ENCODE data around the gene LRBA. TPM values are rescaled to one million over a fixed set of nuclear protein-coding genes. Genes with fewer than 3 reads are reported as not detected.
"Not testable (repeated sequence)": the region's sequence is repeated elsewhere in the genome, so short reads cannot be mapped to it uniquely, and the experiment has no call there.

LRBA gene
- total RNA-seq, 2 donors from 2014 or later: 37.7 to 70.5 TPM

DNA sequence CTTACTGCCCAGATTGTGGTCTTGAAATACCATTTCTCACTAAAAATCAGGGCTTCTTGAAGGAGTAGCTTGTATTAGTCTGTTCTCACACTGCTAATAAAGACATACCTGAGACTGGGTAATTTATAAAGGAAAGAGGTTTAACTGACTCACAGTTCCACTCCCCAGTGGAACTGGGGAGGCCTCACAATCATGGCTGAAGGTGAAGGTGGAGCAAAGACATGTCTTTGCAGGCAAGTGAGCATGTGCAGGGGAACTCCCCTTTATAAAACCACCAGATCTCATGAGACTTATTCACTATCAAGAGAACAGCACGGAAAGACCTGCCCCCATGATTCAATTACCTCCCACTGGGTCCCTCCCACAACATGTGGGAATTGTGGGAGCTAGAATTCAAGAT lies 58.0 kb downstream of the LRBA start:
- peaks cover 10 to 37% of the 10 kb centered on the region in 2 donors for H3K4me1 Mint-ChIP-seq (ENCODE audit: low read depth in 2 of 2)
- not testable (repeated sequence) for H3K4me3 Mint-ChIP-seq

DNA sequence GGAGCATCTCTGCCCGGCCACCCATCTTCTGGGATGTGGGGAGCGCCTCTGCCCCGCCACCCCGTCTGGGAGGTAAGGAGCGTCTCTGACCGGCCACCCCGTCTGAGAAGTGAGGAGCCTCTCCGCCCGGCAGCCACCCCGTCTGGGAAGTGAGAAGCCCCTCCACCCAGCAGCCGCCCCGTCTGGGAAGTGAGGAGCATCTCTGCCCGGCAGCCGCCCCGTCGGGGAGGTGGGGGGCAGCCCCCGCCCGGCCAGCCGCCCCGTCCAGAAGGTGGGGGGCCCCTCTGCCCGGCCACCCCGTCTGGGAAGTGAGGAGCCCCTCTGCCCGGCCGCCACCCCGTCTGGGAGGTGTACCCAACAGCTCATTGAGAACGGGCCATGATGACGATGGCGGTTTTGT lies 61.2 kb downstream of the LRBA start:
- H3K27me3 Mint-ChIP-seq; H3K4me3 Mint-ChIP-seq; H3K27ac Mint-ChIP-seq; DNase-seq (ENCODE audit: low spot score); H3K36me3 Mint-ChIP-seq; ATAC-seq; H3K9me3 Mint-ChIP-seq: not testable (repeated sequence)
- H3K4me1 Mint-ChIP-seq (ENCODE audit: low read depth in 2 of 2): peaks cover 26 to 37% of the 10 kb centered on the region in 2 donors

More for the DNA sequence above, 58.0 kb downstream of the LRBA start:
- not testable (repeated sequence) for H3K36me3 Mint-ChIP-seq; H3K27me3 Mint-ChIP-seq; DNase-seq (ENCODE audit: low spot score); H3K9me3 Mint-ChIP-seq; ATAC-seq; H3K27ac Mint-ChIP-seq

DNA sequence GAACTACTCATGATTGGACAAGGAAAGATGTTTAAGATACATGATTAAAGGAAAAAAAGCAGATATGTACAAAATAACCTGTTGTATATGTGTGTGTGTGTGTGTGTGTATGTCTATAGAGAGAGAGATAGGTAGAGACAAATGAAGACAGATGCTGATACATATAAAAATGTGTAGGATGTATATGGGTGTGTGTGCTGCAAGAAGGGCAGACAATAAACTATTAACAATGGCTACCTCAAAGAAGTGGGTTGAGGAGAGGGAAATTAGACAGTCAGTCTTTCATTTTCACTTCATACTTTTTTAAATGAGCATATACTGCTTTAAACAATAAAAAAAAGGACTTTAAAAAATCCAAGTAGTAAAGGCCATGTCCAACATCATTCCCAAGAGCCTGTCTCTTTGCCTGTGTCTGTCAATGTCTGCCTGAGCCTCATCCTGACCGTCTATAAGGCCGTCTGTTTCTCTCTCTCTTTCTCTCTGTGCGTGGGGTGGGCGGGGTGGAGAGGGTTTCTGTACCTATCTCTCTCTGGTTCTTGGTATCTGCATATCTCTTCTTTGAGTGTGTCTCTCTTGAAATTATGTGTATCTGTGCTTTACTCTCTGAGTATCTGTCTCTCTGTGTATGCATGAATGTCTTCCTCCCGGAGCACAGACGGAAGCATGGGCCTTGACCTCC lies 62.8 kb downstream of the LRBA start:
- H3K36me3 Mint-ChIP-seq: no peaks in the 10 kb centered on the region
- ATAC-seq: no peak
- peaks cover 25 to 31% of the 10 kb centered on the region in 2 donors for H3K4me1 Mint-ChIP-seq (ENCODE audit: low read depth in 2 of 2)
- H3K9me3 Mint-ChIP-seq: no peaks in the 10 kb centered on the region
- no peak for DNase-seq (ENCODE audit: low spot score)
- no peaks in the 10 kb centered on the region for H3K27me3 Mint-ChIP-seq
- H3K4me3 Mint-ChIP-seq: peak overlapping the region; percentile 5
- H3K27ac Mint-ChIP-seq: no peak overlapping the region

- DNase-seq (ENCODE audit: low spot score) (no peak), ATAC-seq (no peak)
- no peak overlapping the region for H3K27ac Mint-ChIP-seq
- H3K4me1 Mint-ChIP-seq (ENCODE audit: low read depth in 2 of 2): peaks cover 21 to 39% of the 10 kb centered on the region in 2 donors
- no peaks in the 10 kb centered on the region for H3K9me3 Mint-ChIP-seq
- no peak overlapping the region for H3K4me3 Mint-ChIP-seq
- no peaks in the 10 kb centered on the region for H3K27me3 Mint-ChIP-seq
- no peaks in the 10 kb centered on the region for H3K36me3 Mint-ChIP-seq
Measured at GRCh38 chr4:150950657-150951288, 64.3 kb downstream of the LRBA start.

DNA sequence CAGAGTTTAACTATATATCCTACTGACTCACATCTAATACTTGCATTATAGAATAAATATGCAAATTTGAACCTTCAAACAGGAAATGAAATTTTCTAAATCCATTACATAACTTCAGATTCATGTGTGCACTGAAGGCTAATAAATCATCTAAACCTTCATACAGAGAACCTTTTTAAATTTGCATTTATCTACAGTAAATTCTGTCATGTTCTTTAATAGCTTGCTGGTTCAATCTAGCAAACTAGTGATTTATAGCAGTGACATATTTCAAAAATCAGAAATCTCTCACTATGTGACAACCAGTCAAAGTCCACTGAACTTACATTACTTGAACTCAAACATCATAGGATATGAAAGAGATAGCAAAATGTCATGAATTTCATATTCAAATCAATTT lies 65.1 kb downstream of the LRBA start:
- no peaks in the 10 kb centered on the region for H3K36me3 Mint-ChIP-seq
- no peaks in the 10 kb centered on the region for H3K9me3 Mint-ChIP-seq
- ATAC-seq: no peak
- H3K4me3 Mint-ChIP-seq: no peak overlapping the region
- no peaks in the 10 kb centered on the region for H3K27me3 Mint-ChIP-seq
- H3K27ac Mint-ChIP-seq: no peak overlapping the region
- H3K4me1 Mint-ChIP-seq (ENCODE audit: low read depth in 2 of 2): peaks cover 19 to 39% of the 10 kb centered on the region in 2 donors
- no peak for DNase-seq (ENCODE audit: low spot score)

DNA sequence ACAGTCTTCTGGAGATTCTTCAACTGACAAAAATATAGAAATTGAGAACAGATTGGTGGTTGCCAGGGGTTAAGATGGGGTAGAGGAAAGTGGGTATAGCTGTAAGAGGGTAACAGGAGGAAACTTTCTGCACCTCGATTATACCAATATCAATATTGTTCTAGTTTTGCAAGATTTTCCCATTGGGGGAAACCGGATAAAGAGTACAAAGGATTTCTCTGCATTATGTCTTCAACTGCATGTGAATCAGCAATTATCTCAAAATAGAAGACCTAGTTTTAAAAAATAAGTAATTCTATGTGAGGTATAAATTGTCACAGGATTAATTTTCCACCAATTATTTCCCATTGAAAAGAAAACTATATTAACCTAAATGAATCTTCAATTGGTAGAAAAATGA lies 65.7 kb downstream of the LRBA start:
- ATAC-seq (no peak), DNase-seq (ENCODE audit: low spot score) (no peak)
- H3K27me3 Mint-ChIP-seq: no peaks in the 10 kb centered on the region
- peaks cover 16 to 44% of the 10 kb centered on the region in 2 donors for H3K4me1 Mint-ChIP-seq (ENCODE audit: low read depth in 2 of 2)
- H3K36me3 Mint-ChIP-seq: no peaks in the 10 kb centered on the region
- no peak overlapping the region for H3K4me3 Mint-ChIP-seq
- no peak overlapping the region for H3K27ac Mint-ChIP-seq
- no peaks in the 10 kb centered on the region for H3K9me3 Mint-ChIP-seq

DNA sequence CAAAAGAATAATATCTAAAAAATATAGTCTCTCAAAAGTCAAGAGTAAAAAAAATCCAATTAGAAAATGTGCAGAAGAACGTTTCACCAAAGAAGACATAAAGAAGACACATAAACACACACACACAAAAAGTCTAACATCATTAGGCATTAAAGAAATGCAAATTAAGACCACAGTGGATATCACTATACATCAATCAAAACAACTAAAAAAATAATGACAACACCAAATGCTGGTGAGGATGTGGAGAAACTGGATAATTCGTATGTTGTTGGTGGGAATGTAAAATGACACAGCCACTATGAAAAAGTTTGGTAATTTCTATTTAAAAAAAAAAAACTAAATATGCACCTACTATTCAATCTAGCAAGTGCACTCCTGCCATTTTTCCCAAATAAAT lies 66.4 kb downstream of the LRBA start:
- no peak overlapping the region for H3K27ac Mint-ChIP-seq
- peaks cover 19 to 47% of the 10 kb centered on the region in 2 donors for H3K4me1 Mint-ChIP-seq (ENCODE audit: low read depth in 2 of 2)
- no peaks in the 10 kb centered on the region for H3K27me3 Mint-ChIP-seq
- H3K4me3 Mint-ChIP-seq: no peak overlapping the region
- ATAC-seq (no peak), DNase-seq (ENCODE audit: low spot score) (no peak)
- no peaks in the 10 kb centered on the region for H3K36me3 Mint-ChIP-seq
- H3K9me3 Mint-ChIP-seq: no peaks in the 10 kb centered on the region

GRCh38 chr4:150948074-150948473 lies 67.0 kb downstream of the LRBA start:
- H3K9me3 Mint-ChIP-seq: no peaks in the 10 kb centered on the region
- no peak for ATAC-seq
- H3K27me3 Mint-ChIP-seq: no peaks in the 10 kb centered on the region
- no peak for DNase-seq (ENCODE audit: low spot score)
- no peak overlapping the region for H3K4me3 Mint-ChIP-seq
- H3K4me1 Mint-ChIP-seq (ENCODE audit: low read depth in 2 of 2): peaks cover 21 to 49% of the 10 kb centered on the region in 2 donors
- no peaks in the 10 kb centered on the region for H3K36me3 Mint-ChIP-seq
- H3K27ac Mint-ChIP-seq: no peak overlapping the region

DNA sequence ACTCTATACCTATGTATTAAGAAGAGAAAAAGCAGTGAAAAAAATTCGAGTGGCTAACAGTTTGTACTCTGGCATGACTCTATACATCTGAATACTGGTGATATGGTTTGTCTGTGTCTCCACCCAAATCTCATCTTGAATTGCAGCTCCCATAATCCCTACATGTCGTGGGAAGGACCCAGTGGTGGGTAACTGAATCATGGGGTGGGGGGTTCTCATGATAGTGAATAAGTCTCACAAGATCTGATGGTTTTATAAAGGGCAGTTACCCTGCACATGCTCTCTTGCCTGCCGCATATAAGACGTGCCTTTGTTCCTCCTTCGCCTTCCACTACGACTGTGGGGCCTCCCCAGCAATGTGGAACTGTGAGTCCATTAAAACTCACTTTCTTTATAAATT lies 70.4 kb downstream of the LRBA start:
- ATAC-seq (no peak), DNase-seq (ENCODE audit: low spot score) (no peak)
- H3K27ac Mint-ChIP-seq: no peak overlapping the region
- no peak overlapping the region for H3K4me3 Mint-ChIP-seq
- no peaks in the 10 kb centered on the region for H3K36me3 Mint-ChIP-seq
- peaks cover 13 to 32% of the 10 kb centered on the region in 2 donors for H3K4me1 Mint-ChIP-seq (ENCODE audit: low read depth in 2 of 2)
- no peaks in the 10 kb centered on the region for H3K27me3 Mint-ChIP-seq
- no peaks in the 10 kb centered on the region for H3K9me3 Mint-ChIP-seq

GRCh38 chr4:150943818-150944217 lies 71.3 kb downstream of the LRBA start:
- H3K4me3 Mint-ChIP-seq: no peak overlapping the region
- no peak overlapping the region for H3K27ac Mint-ChIP-seq
- H3K27me3 Mint-ChIP-seq: no peaks in the 10 kb centered on the region
- no peaks in the 10 kb centered on the region for H3K36me3 Mint-ChIP-seq
- ATAC-seq (peak; percentile 36 to 73), DNase-seq (ENCODE audit: low spot score) (no peak)
- peaks cover 22 to 38% of the 10 kb centered on the region in 2 donors for H3K4me1 Mint-ChIP-seq (ENCODE audit: low read depth in 2 of 2)
- no peaks in the 10 kb centered on the region for H3K9me3 Mint-ChIP-seq

GRCh38 chr4:150943126-150943525 lies 72.0 kb downstream of the LRBA start:
- Mint-ChIP-seq H3K4me3 (no peak overlapping the region), H3K27me3 (no peaks in the 10 kb centered on the region), H3K4me1 (ENCODE audit: low read depth in 2 of 2) (peaks cover 26 to 43% of the 10 kb centered on the region in 2 donors), H3K9me3 (no peaks in the 10 kb centered on the region), H3K36me3 (no peaks in the 10 kb centered on the region), H3K27ac (no peak overlapping the region)
- no peak for DNase-seq (ENCODE audit: low spot score)
- no peak for ATAC-seq

- H3K9me3 Mint-ChIP-seq: no peaks in the 10 kb centered on the region
- H3K4me3 Mint-ChIP-seq: no peak overlapping the region
- no peaks in the 10 kb centered on the region for H3K36me3 Mint-ChIP-seq
- no peaks in the 10 kb centered on the region for H3K27me3 Mint-ChIP-seq
- H3K4me1 Mint-ChIP-seq (ENCODE audit: low read depth in 2 of 2): peaks cover 27 to 40% of the 10 kb centered on the region in 2 donors
- ATAC-seq: no peak
- no peak for DNase-seq (ENCODE audit: low spot score)
- no peak overlapping the region for H3K27ac Mint-ChIP-seq
Measured at GRCh38 chr4:150942539-150942938, 72.5 kb downstream of the LRBA start.

DNA sequence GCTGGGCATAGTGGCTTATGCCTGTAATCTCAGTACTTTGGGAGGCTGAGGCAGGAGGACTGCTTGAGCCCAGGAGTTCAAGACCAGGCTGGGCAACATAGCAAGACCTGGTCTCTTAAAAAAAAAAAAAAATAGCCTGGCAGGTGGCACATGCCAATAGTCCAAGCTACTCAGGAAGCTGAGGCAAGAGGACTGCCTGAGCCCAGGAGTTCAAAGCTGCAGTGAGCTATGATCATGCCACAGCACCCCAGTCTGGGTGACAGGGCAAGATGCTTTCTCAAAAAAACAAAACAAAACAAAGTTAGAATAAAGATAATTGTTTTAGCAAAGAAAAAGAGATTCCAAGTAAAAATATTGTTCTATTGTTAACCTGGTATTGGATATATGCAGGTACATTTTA lies 75.0 kb downstream of the LRBA start:
- H3K27ac Mint-ChIP-seq: no peak overlapping the region
- H3K27me3 Mint-ChIP-seq: no peaks in the 10 kb centered on the region
- no peaks in the 10 kb centered on the region for H3K9me3 Mint-ChIP-seq
- no peak overlapping the region for H3K4me3 Mint-ChIP-seq
- no peaks in the 10 kb centered on the region for H3K36me3 Mint-ChIP-seq
- DNase-seq (ENCODE audit: low spot score) (no peak), ATAC-seq (no peak)
- peaks cover 24 to 32% of the 10 kb centered on the region in 2 donors for H3K4me1 Mint-ChIP-seq (ENCODE audit: low read depth in 2 of 2)

GRCh38 chr4:150939530-150939929 lies 75.6 kb downstream of the LRBA start:
- Mint-ChIP-seq H3K4me3 (no peak overlapping the region), H3K9me3 (no peaks in the 10 kb centered on the region), H3K4me1 (ENCODE audit: low read depth in 2 of 2) (peaks cover 24 to 28% of the 10 kb centered on the region in 2 donors), H3K27me3 (no peaks in the 10 kb centered on the region), H3K27ac (peak overlapping the region in 1 of 2 donors; percentile 17), H3K36me3 (no peaks in the 10 kb centered on the region)
- DNase-seq (ENCODE audit: low spot score): no peak
- no peak for ATAC-seq
